ENCODE measurements around the gene ELL2. TPM values are rescaled to one million over a fixed set of nuclear protein-coding genes. Genes with fewer than 3 reads are reported as not detected.
"Not testable (repeated sequence)": the region's sequence is repeated elsewhere in the genome, so short reads cannot be mapped to it uniquely, and the experiment has no call there.

ELL2 gene
- total RNA-seq, 1 donor from 2014 or later: 50.8 TPM

GRCh38 chr5:95873351-95873750 is 88.3 kb downstream of the ELL2 start:
- Mint-ChIP-seq H3K27ac (ENCODE audit: unreplicated experiment) (no peak overlapping the region), H3K9me3 (ENCODE audit: unreplicated experiment) (no peaks in the 10 kb centered on the region), H3K4me1 (ENCODE audit: unreplicated experiment) (peaks cover 16% of the 10 kb centered on the region), H3K27me3 (ENCODE audit: unreplicated experiment) (no peaks in the 10 kb centered on the region), H3K4me3 (ENCODE audit: unreplicated experiment) (no peak overlapping the region), H3K36me3 (ENCODE audit: unreplicated experiment) (no peaks in the 10 kb centered on the region)
- no peak for TF ChIP-seq CTCF (IDR thresholded peaks at IDR 0.05)
- no peak for DNase-seq (ENCODE audit: extremely low spot score, unreplicated experiment)

- H3K9me3 Mint-ChIP-seq (ENCODE audit: unreplicated experiment): no peaks in the 10 kb centered on the region
- H3K27ac Mint-ChIP-seq (ENCODE audit: unreplicated experiment): no peak overlapping the region
- H3K4me1 Mint-ChIP-seq (ENCODE audit: unreplicated experiment): peaks cover 13% of the 10 kb centered on the region
- H3K27me3 Mint-ChIP-seq (ENCODE audit: unreplicated experiment): no peaks in the 10 kb centered on the region
- no peak for TF ChIP-seq CTCF (IDR thresholded peaks at IDR 0.05)
- H3K4me3 Mint-ChIP-seq (ENCODE audit: unreplicated experiment): no peak overlapping the region
- H3K36me3 Mint-ChIP-seq (ENCODE audit: unreplicated experiment): no peaks in the 10 kb centered on the region
- DNase-seq (ENCODE audit: extremely low spot score, unreplicated experiment): no peak
Observed at GRCh38 chr5:95872346-95873268, 89.0 kb downstream of the ELL2 start.

GRCh38 chr5:95871146-95871806 is 90.4 kb downstream of the ELL2 start:
- TF ChIP-seq CTCF (IDR thresholded peaks at IDR 0.05): no peak
- peaks cover 13% of the 10 kb centered on the region for H3K4me1 Mint-ChIP-seq (ENCODE audit: unreplicated experiment)
- H3K27me3 Mint-ChIP-seq (ENCODE audit: unreplicated experiment): no peaks in the 10 kb centered on the region
- no peaks in the 10 kb centered on the region for H3K36me3 Mint-ChIP-seq (ENCODE audit: unreplicated experiment)
- H3K9me3 Mint-ChIP-seq (ENCODE audit: unreplicated experiment): no peaks in the 10 kb centered on the region
- H3K27ac Mint-ChIP-seq (ENCODE audit: unreplicated experiment): no peak overlapping the region
- DNase-seq (ENCODE audit: extremely low spot score, unreplicated experiment): no peak
- no peak overlapping the region for H3K4me3 Mint-ChIP-seq (ENCODE audit: unreplicated experiment)

- H3K9me3 Mint-ChIP-seq (ENCODE audit: unreplicated experiment): no peaks in the 10 kb centered on the region
- no peak for DNase-seq (ENCODE audit: extremely low spot score, unreplicated experiment)
- H3K4me3 Mint-ChIP-seq (ENCODE audit: unreplicated experiment): no peak overlapping the region
- H3K36me3 Mint-ChIP-seq (ENCODE audit: unreplicated experiment): no peaks in the 10 kb centered on the region
- H3K27me3 Mint-ChIP-seq (ENCODE audit: unreplicated experiment): no peaks in the 10 kb centered on the region
- no peak for TF ChIP-seq CTCF (IDR thresholded peaks at IDR 0.05)
- H3K27ac Mint-ChIP-seq (ENCODE audit: unreplicated experiment): no peak overlapping the region
- H3K4me1 Mint-ChIP-seq (ENCODE audit: unreplicated experiment): peaks cover 13% of the 10 kb centered on the region
Observed at GRCh38 chr5:95870105-95870672, 91.5 kb downstream of the ELL2 start.

GRCh38 chr5:95869173-95869855 is 92.3 kb downstream of the ELL2 start:
- H3K27ac Mint-ChIP-seq (ENCODE audit: unreplicated experiment); H3K27me3 Mint-ChIP-seq (ENCODE audit: unreplicated experiment); H3K9me3 Mint-ChIP-seq (ENCODE audit: unreplicated experiment); H3K36me3 Mint-ChIP-seq (ENCODE audit: unreplicated experiment); DNase-seq (ENCODE audit: extremely low spot score, unreplicated experiment); H3K4me3 Mint-ChIP-seq (ENCODE audit: unreplicated experiment): not testable (repeated sequence)
- peaks cover 13% of the 10 kb centered on the region for H3K4me1 Mint-ChIP-seq (ENCODE audit: unreplicated experiment)

Data from osteocyte (in vitro differentiated cells).